AG04450 (cell line): Measurements from ENCODE around the gene RPL35. TPM values are rescaled to one million over a fixed set of nuclear protein-coding genes. Genes with fewer than 3 reads are reported as not detected.

ENCODE experiments used
- CTCF ChIA-PET: fragments of 300-600, 350-600 bp; formaldehyde crosslinking; extraction: SDS; loops from one replicate; lab custom pipeline; 2022; ENCODE audit warnings: antibody characterized with exemption, inconsistent platforms; lab: Charles Lee
- POLR2A ChIA-PET: fragments of 350-600 bp; formaldehyde crosslinking; extraction: SDS; loops from one replicate; lab custom pipeline; 2021; ENCODE audit warnings: antibody characterized with exemption, inconsistent platforms; lab: Yijun Ruan, JAX
- DNase-seq: peaks from one replicate; pipeline ENCODE4 v3.0.0-alpha.2; 2011; ENCODE audit warnings: low read depth, low spot score
- H3K27ac ChIP-seq: one replicate; pipeline ENCODE4 v1.5.1; 2012; ENCODE audit warnings: low read depth, low read length, control low read depth
- H3K27me3 ChIP-seq: one replicate; pipeline ENCODE4 v1.6.0; 2012; ENCODE audit warnings: low read length; ENCODE audit not compliant: control insufficient read depth, insufficient read depth
- H3K4me3 ChIP-seq: 2 replicates; pipeline ENCODE4 v1.5.1; 2011; ENCODE audit warnings: mild to moderate bottlenecking, low read depth, low read length, control low read depth
- H3K9me3 ChIP-seq: 2 replicates; pipeline ENCODE4 v1.5.1; 2012; ENCODE audit warnings: low read length; ENCODE audit not compliant: control insufficient read depth, insufficient read depth
- CTCF ChIP-seq: IDR thresholded peaks from 2 replicates; pipeline ENCODE4 v1.5.1; 2011; ENCODE audit warnings: low read depth, low read length, control low read depth, inconsistent platforms
- polyA plus RNA-seq: library from polyadenylated mRNA; depleted of rRNA; stranded (reverse); fragments of >200 nt; gene quantifications from 2 replicates; pipeline ENCODE4 v1.2.3, GENCODE V29; 2011

Gene RPL35
- polyA plus RNA-seq, 1 experiment = 2,283 TPM

- POLR2A ChIA-PET = no interaction called here
- Histone ChIP-seq H3K4me3 (no peak overlapping the region), H3K27ac (no peak overlapping the region), H3K9me3 (no peaks in the 10 kb centered on the region; the same call in 1 of the 2 replicates), H3K27me3 (no peaks in the 10 kb centered on the region)
- CTCF ChIA-PET = interaction anchor here (0.7 to 2.2 kb wide), 2 partner anchors 32 to 44 kb away, joined by 3 to 6 read pairs; partner anchors contain the start of genes OLFML2A and WDR38
- no peak for DNase-seq
- no peak for TF ChIP-seq CTCF
Measured at GRCh38 chr9:124820698-124821623, 40.8 kb downstream of the RPL35 start.

DNA sequence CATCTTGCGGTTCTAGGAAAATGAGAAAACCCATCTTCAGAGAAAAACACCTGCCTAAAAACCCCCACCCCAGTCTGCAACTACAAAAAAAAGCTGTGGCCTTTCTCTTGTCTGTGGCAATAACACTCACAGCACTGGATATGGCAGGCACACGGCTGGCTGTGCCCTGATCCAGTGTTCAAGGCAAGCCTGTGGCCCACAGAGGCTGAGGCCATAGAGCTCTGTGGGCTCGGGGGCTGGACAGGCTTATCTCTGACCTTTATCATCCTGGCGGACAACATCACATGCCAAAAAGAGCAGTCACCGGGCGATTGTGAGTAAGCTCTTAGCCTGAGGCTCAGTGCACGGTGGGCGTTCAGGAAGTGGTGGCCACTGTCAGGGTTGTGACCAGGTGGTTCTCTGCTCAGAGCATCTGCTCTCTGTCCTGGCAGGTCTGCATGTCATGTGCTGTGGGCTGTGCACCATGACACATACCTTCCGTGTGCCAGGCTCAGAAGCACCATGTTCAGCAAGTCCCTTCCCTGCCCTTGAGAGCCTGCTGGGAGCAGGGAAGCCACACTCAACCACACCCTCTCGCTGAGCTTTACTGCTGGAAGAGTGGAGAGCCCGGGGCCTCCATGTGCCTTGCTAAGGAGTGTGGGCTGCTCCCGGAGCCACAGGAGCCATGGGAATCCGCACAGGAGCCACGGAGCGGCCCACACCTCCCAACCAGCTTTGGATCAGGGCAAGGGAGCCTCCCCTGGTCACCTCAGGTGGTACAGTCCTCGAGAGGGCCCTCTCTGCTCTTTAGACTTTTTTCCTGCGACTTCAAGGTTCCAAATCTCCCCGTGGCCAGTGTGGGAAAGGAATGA is 43.1 kb downstream of the RPL35 start:
- Histone ChIP-seq H3K27ac (no peak overlapping the region), H3K27me3 (no peaks in the 10 kb centered on the region), H3K4me3 (no peak overlapping the region), H3K9me3 (no peaks in the 10 kb centered on the region; the same call in 1 of the 2 replicates)
- CTCF ChIA-PET = interaction anchor here (0.5 kb wide), 1 partner anchor 34 kb away, joined by 3 read pairs; the partner anchor contains the start of gene WDR38
- DNase-seq = no peak
- POLR2A ChIA-PET = interaction anchor here (1.0 to 1.2 kb wide), 2 partner anchors 14 to 39 kb away, joined by 7 to 9 read pairs; no protein-coding TSS in a partner anchor
- TF ChIP-seq CTCF = no peak

DNA sequence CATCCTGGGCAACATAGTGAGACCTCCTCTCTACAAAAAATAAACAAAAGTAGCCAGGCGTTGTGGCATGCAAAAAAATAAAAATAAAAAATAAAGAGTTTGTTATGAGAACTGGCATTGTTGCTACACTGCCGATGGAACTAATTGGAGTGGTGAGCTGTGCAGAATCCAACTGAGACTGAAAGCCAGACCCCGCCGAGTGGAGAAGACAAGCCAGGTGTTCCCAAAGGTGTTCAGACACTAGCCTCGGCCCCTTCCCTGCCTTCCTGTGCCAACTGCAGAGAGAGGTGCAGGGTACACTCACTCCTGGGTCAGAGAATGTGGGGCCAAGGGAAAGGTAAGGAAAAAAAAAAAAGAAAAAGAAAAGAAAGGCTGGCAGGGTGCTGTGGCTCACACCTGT is 46.2 kb downstream of the RPL35 start:
- no peak for TF ChIP-seq CTCF
- Histone ChIP-seq H3K4me3 (no peak overlapping the region), H3K9me3 (no peaks in the 10 kb centered on the region; the same call in 1 of the 2 replicates), H3K27ac (no peak overlapping the region), H3K27me3 (no peaks in the 10 kb centered on the region)
- ChIA-PET CTCF (no interaction called here), POLR2A (no interaction called here)
- DNase-seq = no peak

- H3K27me3 ChIP-seq = no peaks in the 10 kb centered on the region
- peaks cover 9% of the 10 kb centered on the region; the same call in 1 of the 2 replicates for H3K9me3 ChIP-seq
- TF ChIP-seq CTCF = no peak
- DNase-seq = no peak
- ChIA-PET POLR2A (interaction anchor here (0.9 kb wide), 1 partner anchor 38 kb away, joined by 3 read pairs; no protein-coding TSS in a partner anchor), CTCF (interaction anchor here (0.5 to 3.0 kb wide), 7 partner anchors 26 to 285 kb away, joined by 3 to 16 read pairs (median 6); partner anchors contain the start of genes OLFML2A and WDR38)
- no peak overlapping the region for H3K27ac ChIP-seq
- no peak overlapping the region for H3K4me3 ChIP-seq
Measured at GRCh38 chr9:124814164-124814535, 47.6 kb downstream of the RPL35 start.
